HEK293 (cell line): ENCODE measurements around the gene CHST14.

ENCODE experiments used
- CTCF ChIA-PET: fragments of 350-600 bp; formaldehyde crosslinking; extraction: SDS; loops from one replicate; lab custom pipeline; 2021; ENCODE audit warnings: antibody characterized with exemption; lab: Yijun Ruan, JAX
- POLR2A ChIA-PET: fragments of 300-600 bp; formaldehyde crosslinking; extraction: SDS; loops from one replicate; lab custom pipeline; 2020; ENCODE audit warnings: antibody characterized with exemption, inconsistent platforms; lab: Yijun Ruan, JAX
- H3K27ac ChIP-seq: fragments of 200-500 bp; sonication (Bioruptor generic); 2 replicates; pipeline ENCODE4 v1.5.1; 2014; ENCODE audit warnings: low read depth, low read length, control low read depth, inconsistent platforms; ENCODE audit errors: extremely low read depth
- H3K36me3 ChIP-seq, 2 experiments: fragments of 200-500 bp in 1 of 2; sonication (Bioruptor generic) in 1 of 2; 1 replicate in 1 of 2; 2 replicates in 1 of 2; pipeline ENCODE4 v1.5.1; 2014 to 2017; ENCODE audit warnings: inconsistent platforms in 2 of 2, low read length in 2 of 2; ENCODE audit not compliant: control insufficient read depth in 2 of 2, insufficient read depth in 1 of 2
- H3K4me1 ChIP-seq: fragments of 200-500 bp; sonication (Bioruptor generic); 2 replicates; pipeline ENCODE4 v1.5.1; 2014; ENCODE audit warnings: mild to moderate bottlenecking, low read length, inconsistent platforms; ENCODE audit not compliant: control insufficient read depth, insufficient read depth
- H3K4me3 ChIP-seq: 2 replicates; pipeline ENCODE4 v1.5.1; 2011; ENCODE audit warnings: low read depth, mild to moderate bottlenecking, control low read depth, low read length, moderate library complexity
- H3K9me3 ChIP-seq: fragments of 200-500 bp; sonication (Bioruptor generic); 2 replicates; pipeline ENCODE4 v1.5.1; 2014; ENCODE audit warnings: low read depth, low read length, inconsistent platforms; ENCODE audit not compliant: control insufficient read depth, insufficient read depth
- GLI2 ChIP-seq: fragments of 450-650 bp; formaldehyde crosslinking; IDR thresholded peaks from 2 replicates; pipeline ENCODE4; 2017; ENCODE audit warnings: missing biosample characterization, missing genetic modification characterization, low read depth, borderline replicate concordance
- MEIS1 ChIP-seq: sonication (generic); formaldehyde crosslinking; IDR thresholded peaks from 2 replicates; pipeline ENCODE4 v1.8.1; 2022; ENCODE audit warnings: missing genetic modification reagents, mild to moderate bottlenecking, borderline replicate concordance
- OVOL3 ChIP-seq: fragments of 450-650 bp; formaldehyde crosslinking; IDR thresholded peaks from 2 replicates; pipeline ENCODE4 v1.5.1; 2016; ENCODE audit warnings: missing biosample characterization, missing genetic modification characterization
- REPIN1 ChIP-seq: fragments of 450-650 bp; formaldehyde crosslinking; IDR thresholded peaks from 2 replicates; pipeline ENCODE4 v1.5.1; 2017; ENCODE audit warnings: missing biosample characterization, missing genetic modification characterization, low read depth
- SCRT1 ChIP-seq: fragments of 450-650 bp; formaldehyde crosslinking; IDR thresholded peaks from 2 replicates; pipeline ENCODE4 v1.5.1; 2016; ENCODE audit warnings: missing biosample characterization, missing genetic modification characterization, borderline replicate concordance
- SP3 ChIP-seq: fragments of 450-650 bp; formaldehyde crosslinking; IDR thresholded peaks from 2 replicates; pipeline ENCODE4 v1.5.1; 2016; ENCODE audit warnings: missing biosample characterization, missing genetic modification characterization
- ZBTB20 ChIP-seq: fragments of 450-650 bp; formaldehyde crosslinking; IDR thresholded peaks from 2 replicates; pipeline ENCODE4 v1.5.1; 2016; ENCODE audit warnings: missing biosample characterization, missing genetic modification characterization
- ZNF132 ChIP-seq: fragments of 450-650 bp; formaldehyde crosslinking; IDR thresholded peaks from 2 replicates; pipeline ENCODE4 v1.5.1; 2017; ENCODE audit warnings: missing biosample characterization, missing genetic modification characterization, borderline replicate concordance
- ZNF184 ChIP-seq: fragments of 450-650 bp; IDR thresholded peaks from 2 replicates; pipeline ENCODE4 v1.5.1; 2018; ENCODE audit warnings: missing biosample characterization, mild to moderate bottlenecking, missing genetic modification characterization
- ZNF248 ChIP-seq: fragments of 450-650 bp; formaldehyde crosslinking; IDR thresholded peaks from 2 replicates; pipeline ENCODE4 v1.5.1; 2017; ENCODE audit warnings: missing biosample characterization, missing genetic modification characterization
- ZNF366 ChIP-seq: fragments of 450-650 bp; formaldehyde crosslinking; conservative IDR thresholded peaks from 2 replicates; pipeline ENCODE4 v1.5.1; 2016; ENCODE audit warnings: missing biosample characterization, missing genetic modification characterization
- ZNF394 ChIP-seq: fragments of 450-650 bp; formaldehyde crosslinking; IDR thresholded peaks from 2 replicates; pipeline ENCODE4 v1.5.1; 2016; ENCODE audit warnings: missing biosample characterization, missing genetic modification characterization, mild to moderate bottlenecking, moderate library complexity, borderline replicate concordance
- ZNF426 ChIP-seq: fragments of 450-650 bp; formaldehyde crosslinking; IDR thresholded peaks from 2 replicates; pipeline ENCODE4 v1.5.1; 2017; ENCODE audit warnings: missing biosample characterization, missing genetic modification characterization, mild to moderate bottlenecking, inconsistent platforms, moderate library complexity
- ZNF433 ChIP-seq: fragments of 450-650 bp; formaldehyde crosslinking; IDR thresholded peaks from 2 replicates; pipeline ENCODE4 v1.5.1; 2016; ENCODE audit warnings: missing biosample characterization, missing genetic modification characterization, low read depth
- ZNF555 ChIP-seq: fragments of 450-650 bp; formaldehyde crosslinking; conservative IDR thresholded peaks from 2 replicates; pipeline ENCODE4 v1.5.1; 2017; ENCODE audit warnings: missing biosample characterization, mild to moderate bottlenecking, missing genetic modification characterization, inconsistent platforms
- ZNF707 ChIP-seq: fragments of 450-650 bp; formaldehyde crosslinking; IDR thresholded peaks from 2 replicates; pipeline ENCODE4 v1.5.1; 2016; ENCODE audit warnings: missing biosample characterization, missing genetic modification characterization
- ZNF837 ChIP-seq: fragments of 450-650 bp; formaldehyde crosslinking; IDR thresholded peaks from 2 replicates; pipeline ENCODE4 v1.5.1; 2016; ENCODE audit warnings: missing biosample characterization, missing genetic modification characterization
- TF ChIP-seq, protein P1 (sequence below): fragments of 450-650 bp; formaldehyde crosslinking; IDR thresholded peaks from 2 replicates; pipeline ENCODE4 v1.5.1; 2016; ENCODE audit warnings: missing biosample characterization, missing genetic modification characterization
- TF ChIP-seq, protein P2 (sequence below): fragments of 450-650 bp; formaldehyde crosslinking; IDR thresholded peaks from 2 replicates; pipeline ENCODE4 v1.5.1; 2017; ENCODE audit warnings: missing biosample characterization, missing genetic modification characterization
- TF ChIP-seq, protein P3 (sequence below): fragments of 450-650 bp; formaldehyde crosslinking; optimal IDR thresholded peaks from 2 replicates; pipeline ENCODE3; 2016; ENCODE audit warnings: missing biosample characterization, mild to moderate bottlenecking, missing genetic modification characterization
- TF ChIP-seq, protein P4 (sequence below): sonication (generic); formaldehyde crosslinking; IDR thresholded peaks from 2 replicates; pipeline ENCODE4 v1.8.1; 2022; ENCODE audit warnings: mild to moderate bottlenecking, moderate library complexity, missing genetic modification reagents

The CHST14 gene

DNA sequence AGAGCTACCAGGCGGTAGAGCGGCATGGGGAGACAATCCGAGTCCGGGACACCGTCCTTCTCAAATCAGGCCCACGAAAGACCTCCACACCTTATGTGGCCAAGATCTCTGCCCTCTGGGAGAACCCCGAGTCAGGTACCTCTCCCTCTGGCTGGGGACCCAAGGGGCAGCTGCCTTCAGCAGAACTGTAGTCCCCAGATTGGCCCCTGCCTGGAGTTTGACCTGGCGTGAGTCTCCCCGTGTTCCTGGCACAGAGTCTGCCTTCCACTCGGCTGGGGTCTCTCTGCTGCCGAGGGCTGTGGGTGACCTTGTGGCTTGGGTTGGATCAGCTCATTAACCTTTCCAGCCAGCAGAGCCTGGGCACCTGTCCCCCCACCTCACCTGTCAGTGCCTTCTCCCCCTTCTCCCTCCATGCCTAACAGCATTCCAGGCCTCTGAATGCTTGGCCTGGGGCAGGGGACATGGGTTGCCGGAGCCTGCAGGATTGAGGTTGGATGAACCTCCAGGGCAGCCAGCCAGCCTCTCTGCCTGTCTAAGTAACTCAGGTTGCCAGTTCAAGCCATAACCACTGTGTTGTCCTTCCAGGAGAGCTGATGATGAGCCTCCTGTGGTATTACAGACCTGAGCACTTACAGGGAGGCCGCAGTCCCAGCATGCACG is 6.8 kb upstream of the CHST14 start:
- ChIA-PET CTCF (interaction anchor here (1.7 kb wide), 1 partner anchor 119 kb away, joined by 4 read pairs; no protein-coding TSS in a partner anchor), POLR2A (interaction anchor here (0.6 kb wide), 1 partner anchor 126 kb away, joined by 5 read pairs; no protein-coding TSS in a partner anchor)
- Histone ChIP-seq H3K4me1 (no peaks in the 10 kb centered on the region), H3K27ac (no peak overlapping the region), H3K4me3 (no peak overlapping the region), H3K9me3 (no peaks in the 10 kb centered on the region), H3K36me3 (peaks cover 0 to 69% of the 10 kb centered on the region in 2 experiments; a peak in 2 of 3 replicates)
- no peak for TF ChIP-seq MEIS1 (CRISPR knock-in tag)
- no peak for TF ChIP-seq GLI2
- TF ChIP-seq ZNF426 (tag by site-specific recombination), result no peak
- no peak for TF ChIP-seq ZNF555 (tag by site-specific recombination)
- no peak for TF ChIP-seq SP3 (tag by site-specific recombination)
- TF ChIP-seq, protein P1, sequence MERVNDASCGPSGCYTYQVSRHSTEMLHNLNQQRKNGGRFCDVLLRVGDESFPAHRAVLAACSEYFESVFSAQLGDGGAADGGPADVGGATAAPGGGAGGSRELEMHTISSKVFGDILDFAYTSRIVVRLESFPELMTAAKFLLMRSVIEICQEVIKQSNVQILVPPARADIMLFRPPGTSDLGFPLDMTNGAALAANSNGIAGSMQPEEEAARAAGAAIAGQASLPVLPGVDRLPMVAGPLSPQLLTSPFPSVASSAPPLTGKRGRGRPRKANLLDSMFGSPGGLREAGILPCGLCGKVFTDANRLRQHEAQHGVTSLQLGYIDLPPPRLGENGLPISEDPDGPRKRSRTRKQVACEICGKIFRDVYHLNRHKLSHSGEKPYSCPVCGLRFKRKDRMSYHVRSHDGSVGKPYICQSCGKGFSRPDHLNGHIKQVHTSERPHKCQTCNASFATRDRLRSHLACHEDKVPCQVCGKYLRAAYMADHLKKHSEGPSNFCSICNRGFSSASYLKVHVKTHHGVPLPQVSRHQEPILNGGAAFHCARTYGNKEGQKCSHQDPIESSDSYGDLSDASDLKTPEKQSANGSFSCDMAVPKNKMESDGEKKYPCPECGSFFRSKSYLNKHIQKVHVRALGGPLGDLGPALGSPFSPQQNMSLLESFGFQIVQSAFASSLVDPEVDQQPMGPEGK, result no peak
- TF ChIP-seq ZNF707 (tag by site-specific recombination), result no peak
- no peak for TF ChIP-seq ZNF837
- TF ChIP-seq, protein P2, sequence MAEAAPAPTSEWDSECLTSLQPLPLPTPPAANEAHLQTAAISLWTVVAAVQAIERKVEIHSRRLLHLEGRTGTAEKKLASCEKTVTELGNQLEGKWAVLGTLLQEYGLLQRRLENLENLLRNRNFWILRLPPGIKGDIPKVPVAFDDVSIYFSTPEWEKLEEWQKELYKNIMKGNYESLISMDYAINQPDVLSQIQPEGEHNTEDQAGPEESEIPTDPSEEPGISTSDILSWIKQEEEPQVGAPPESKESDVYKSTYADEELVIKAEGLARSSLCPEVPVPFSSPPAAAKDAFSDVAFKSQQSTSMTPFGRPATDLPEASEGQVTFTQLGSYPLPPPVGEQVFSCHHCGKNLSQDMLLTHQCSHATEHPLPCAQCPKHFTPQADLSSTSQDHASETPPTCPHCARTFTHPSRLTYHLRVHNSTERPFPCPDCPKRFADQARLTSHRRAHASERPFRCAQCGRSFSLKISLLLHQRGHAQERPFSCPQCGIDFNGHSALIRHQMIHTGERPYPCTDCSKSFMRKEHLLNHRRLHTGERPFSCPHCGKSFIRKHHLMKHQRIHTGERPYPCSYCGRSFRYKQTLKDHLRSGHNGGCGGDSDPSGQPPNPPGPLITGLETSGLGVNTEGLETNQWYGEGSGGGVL, result no peak
- no peak for TF ChIP-seq ZNF433 (tag by site-specific recombination)
- no peak for TF ChIP-seq ZNF248 (tag by site-specific recombination)
- no peak for TF ChIP-seq ZNF184 (tag by site-specific recombination)
- no peak for TF ChIP-seq ZNF394 (tag by site-specific recombination)
- no peak for TF ChIP-seq OVOL3 (tag by site-specific recombination)
- TF ChIP-seq SCRT1 (tag by site-specific recombination), result no peak
- no peak for TF ChIP-seq ZBTB20 (tag by site-specific recombination)
- TF ChIP-seq, protein P3, sequence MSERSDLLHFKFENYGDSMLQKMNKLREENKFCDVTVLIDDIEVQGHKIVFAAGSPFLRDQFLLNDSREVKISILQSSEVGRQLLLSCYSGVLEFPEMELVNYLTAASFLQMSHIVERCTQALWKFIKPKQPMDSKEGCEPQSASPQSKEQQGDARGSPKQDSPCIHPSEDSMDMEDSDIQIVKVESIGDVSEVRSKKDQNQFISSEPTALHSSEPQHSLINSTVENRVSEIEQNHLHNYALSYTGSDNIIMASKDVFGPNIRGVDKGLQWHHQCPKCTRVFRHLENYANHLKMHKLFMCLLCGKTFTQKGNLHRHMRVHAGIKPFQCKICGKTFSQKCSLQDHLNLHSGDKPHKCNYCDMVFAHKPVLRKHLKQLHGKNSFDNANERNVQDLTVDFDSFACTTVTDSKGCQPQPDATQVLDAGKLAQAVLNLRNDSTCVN (tag by site-specific recombination), result no peak
- no peak for TF ChIP-seq ZNF366
- TF ChIP-seq ZNF132, result no peak
- no peak for TF ChIP-seq REPIN1 (tag by site-specific recombination)

DNA sequence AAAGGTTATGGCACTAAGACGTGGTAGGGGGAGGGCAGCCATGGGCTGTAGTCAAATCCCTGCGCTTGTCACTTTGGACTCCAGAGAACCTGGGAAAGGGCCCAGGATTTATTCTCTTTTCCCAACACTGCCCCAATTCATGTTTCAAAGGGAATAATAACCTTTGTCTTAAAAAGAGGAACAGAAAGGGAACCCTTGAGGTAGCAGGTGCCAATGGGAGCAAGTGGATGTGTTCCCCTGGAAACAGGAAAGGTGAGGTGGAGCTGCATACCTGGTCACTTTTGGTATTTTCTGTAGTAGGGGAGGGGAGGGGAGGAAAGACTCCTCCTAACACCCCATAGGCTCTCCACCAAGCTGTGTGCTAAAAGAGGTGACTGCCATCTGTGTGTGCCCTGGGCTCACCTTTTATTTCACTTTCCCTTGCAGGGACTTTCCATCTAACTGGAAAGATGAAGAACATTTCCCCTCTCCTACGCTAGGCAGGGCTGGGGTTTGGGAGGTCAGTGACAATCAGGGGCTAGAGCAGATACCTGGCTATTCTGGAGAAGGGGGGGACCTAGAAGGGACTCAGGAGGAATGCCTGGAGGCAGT is 6.1 kb upstream of the CHST14 start:
- Histone ChIP-seq H3K36me3 (peaks cover 0 to 64% of the 10 kb centered on the region in 2 experiments; a peak in 2 of 3 replicates), H3K9me3 (no peaks in the 10 kb centered on the region), H3K4me1 (no peaks in the 10 kb centered on the region), H3K4me3 (no peak overlapping the region), H3K27ac (no peak overlapping the region)
- TF ChIP-seq, protein P4, sequence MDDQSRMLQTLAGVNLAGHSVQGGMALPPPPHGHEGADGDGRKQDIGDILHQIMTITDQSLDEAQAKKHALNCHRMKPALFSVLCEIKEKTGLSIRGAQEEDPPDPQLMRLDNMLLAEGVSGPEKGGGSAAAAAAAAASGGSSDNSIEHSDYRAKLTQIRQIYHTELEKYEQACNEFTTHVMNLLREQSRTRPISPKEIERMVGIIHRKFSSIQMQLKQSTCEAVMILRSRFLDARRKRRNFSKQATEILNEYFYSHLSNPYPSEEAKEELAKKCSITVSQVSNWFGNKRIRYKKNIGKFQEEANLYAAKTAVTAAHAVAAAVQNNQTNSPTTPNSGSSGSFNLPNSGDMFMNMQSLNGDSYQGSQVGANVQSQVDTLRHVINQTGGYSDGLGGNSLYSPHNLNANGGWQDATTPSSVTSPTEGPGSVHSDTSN, result no peak
- CTCF ChIA-PET, result interaction anchor here (0.7 to 1.7 kb wide), 2 partner anchors 120 to 1495 kb away, joined by 3 to 4 read pairs; no protein-coding TSS in a partner anchor
- POLR2A ChIA-PET, result interaction anchor here (0.6 kb wide), 1 partner anchor 125 kb away, joined by 5 read pairs; no protein-coding TSS in a partner anchor
